SK-N-SH (cell line): ENCODE data around the gene ZNF516. TPM values are rescaled to one million over a fixed set of nuclear protein-coding genes. Genes with fewer than 3 reads are reported as not detected.

ENCODE experiments used
- CTCF ChIA-PET: fragments of 300-600, 350-600 bp; formaldehyde crosslinking; extraction: SDS; loops from one replicate; lab custom pipeline; 2021; lab: Yijun Ruan, JAX
- POLR2A ChIA-PET: fragments of 350-600 bp; sonication (Branson Sonifier 250); formaldehyde crosslinking; extraction: SDS; loops from one replicate; lab custom pipeline; 2020; ENCODE audit warnings: antibody characterized with exemption, inconsistent platforms; lab: Yijun Ruan, JAX
- DNase-seq: peaks from one replicate; pipeline ENCODE4 v3.0.0; 2012
- H2AFZ ChIP-seq: fragments of 200-600 bp; sonication (generic); 2 replicates; pipeline ENCODE4 v1.8.1; 2016; ENCODE audit warnings: antibody characterized with exemption, mild to moderate bottlenecking, low read depth
- H3F3A ChIP-seq: fragments of 200-600 bp; sonication (generic); replicated peaks from 2 replicates; pipeline ENCODE3; 2016; ENCODE audit warnings: antibody characterized with exemption, mild to moderate bottlenecking; ENCODE audit not compliant: insufficient read depth
- H3K27ac ChIP-seq, 2 experiments: fragments of 200-500 bp in 1 of 2; fragments of 200-600 bp in 1 of 2; sonication (Bioruptor generic) in 1 of 2; sonication (generic), shearing (Covaris generic) in 1 of 2; 2 replicates each; pipeline versions ENCODE4 v1.5.1 to v1.6.1; 2014 to 2016; ENCODE audit warnings: low read depth in 2 of 2, inconsistent platforms in 1 of 2, low read length in 1 of 2, mild to moderate bottlenecking in 1 of 2, mixed read lengths in 1 of 2
- H3K27me3 ChIP-seq: fragments of 200-600 bp; sonication (generic), shearing (Covaris generic); 2 replicates; pipeline ENCODE4 v1.6.1; 2016; ENCODE audit warnings: mixed run types; ENCODE audit not compliant: insufficient read depth
- H3K36me3 ChIP-seq, 2 experiments: fragments of 200-500 bp in 1 of 2; fragments of 200-600 bp in 1 of 2; sonication (Bioruptor generic) in 1 of 2; sonication (generic) in 1 of 2; replicated peaks in 1 of 2; 2 replicates each; pipeline versions ENCODE3 to v1.5.1; 2014 to 2016; ENCODE audit warnings: low read length in 1 of 2, mild to moderate bottlenecking in 1 of 2; ENCODE audit not compliant: insufficient read depth in 2 of 2, control insufficient read depth in 1 of 2
- H3K4me1 ChIP-seq, 2 experiments: fragments of 200-500 bp in 1 of 2; fragments of 200-600 bp in 1 of 2; sonication (Bioruptor generic) in 1 of 2; sonication (generic), shearing (Covaris generic) in 1 of 2; 2 replicates each; pipeline versions ENCODE4 v1.5.1 to v1.6.1; 2014 to 2016; ENCODE audit warnings: low read depth in 1 of 2, low read length in 1 of 2, mixed run types in 1 of 2; ENCODE audit not compliant: insufficient read depth in 2 of 2, control insufficient read depth in 1 of 2
- H3K4me2 ChIP-seq: fragments of 200-600 bp; sonication (generic), shearing (Covaris generic); 2 replicates; pipeline ENCODE4 v1.6.1; 2017; ENCODE audit warnings: mixed run types
- H3K4me3 ChIP-seq, 2 experiments: fragments of 200-500 bp in 1 of 2; fragments of 200-600 bp in 1 of 2; sonication (Bioruptor generic) in 1 of 2; sonication (generic), shearing (Covaris generic) in 1 of 2; 2 replicates each; pipeline versions ENCODE4 v1.5.1 to v1.8.1; 2014 to 2016; ENCODE audit warnings: low read depth in 2 of 2, inconsistent platforms in 1 of 2, low read length in 1 of 2, mild to moderate bottlenecking in 1 of 2, mixed read lengths in 1 of 2, moderate library complexity in 1 of 2
- H3K79me2 ChIP-seq: fragments of 200-600 bp; sonication (generic); 2 replicates; pipeline ENCODE4 v1.8.1; 2017; ENCODE audit warnings: mild to moderate bottlenecking; ENCODE audit not compliant: insufficient read depth
- H3K9ac ChIP-seq: fragments of 200-600 bp; sonication (generic); 2 replicates; pipeline ENCODE4 v1.6.1; 2017; ENCODE audit warnings: mixed run types
- H3K9me2 ChIP-seq: fragments of 200-600 bp; sonication (generic); 2 replicates; pipeline ENCODE4 v1.6.1; 2017; ENCODE audit warnings: mixed run types
- H3K9me3 ChIP-seq: fragments of 200-600 bp; sonication (generic); 2 replicates; pipeline ENCODE4 v1.6.1; 2017; ENCODE audit warnings: mixed run types, mild to moderate bottlenecking, moderate library complexity
- H4K20me1 ChIP-seq: fragments of 200-600 bp; sonication (generic); 2 replicates; pipeline ENCODE4 v1.6.1; 2017; ENCODE audit warnings: mild to moderate bottlenecking, mixed run types; ENCODE audit not compliant: insufficient read depth
- CHD2 ChIP-seq: fragments of 150-350 bp; IDR thresholded peaks from 2 replicates; pipeline ENCODE4 v1.6.1; 2018; ENCODE audit warnings: low read length; ENCODE audit not compliant: partially characterized antibody
- ELF1 ChIP-seq: IDR thresholded peaks from 2 replicates; pipeline ENCODE4 v1.4.0; 2012
- EP300 ChIP-seq, 2 experiments: IDR thresholded peaks; 2 replicates each; pipeline versions ENCODE4 v1.4.0 to v1.6.1; 2012; ENCODE audit warnings: borderline replicate concordance in 1 of 2, low read depth in 1 of 2, low read length in 1 of 2
- EZH2phosphoT487 ChIP-seq: fragments of 200-600 bp; sonication (generic); IDR thresholded peaks from 2 replicates; pipeline ENCODE4 v1.6.1; 2017; ENCODE audit warnings: low read depth, mixed run types, mild to moderate bottlenecking, antibody characterized with exemption, moderate library complexity, borderline replicate concordance
- FOSL2 ChIP-seq: IDR thresholded peaks from 2 replicates; pipeline ENCODE4 v1.4.0; 2012; ENCODE audit warnings: low read depth, mild to moderate bottlenecking, moderate library complexity, borderline replicate concordance
- FOXM1 ChIP-seq: IDR thresholded peaks from 2 replicates; pipeline ENCODE4 v1.4.0; 2012; ENCODE audit warnings: low read depth, mild to moderate bottlenecking
- GABPA ChIP-seq: IDR thresholded peaks from 2 replicates; pipeline ENCODE4 v1.4.0; 2012; ENCODE audit warnings: low read depth, mild to moderate bottlenecking
- GATA2 ChIP-seq: sonication (generic); formaldehyde crosslinking; IDR thresholded peaks from 2 replicates; pipeline ENCODE4 v1.5.0; 2020; ENCODE audit warnings: mild to moderate bottlenecking, missing genetic modification reagents
- JUND ChIP-seq: IDR thresholded peaks from 2 replicates; pipeline ENCODE4 v1.4.0; 2012
- MXI1 ChIP-seq: IDR thresholded peaks from 2 replicates; pipeline ENCODE4 v1.6.1; 2012; ENCODE audit warnings: mild to moderate bottlenecking, low read depth, low read length, improper control_type of control experiment
- NFIC ChIP-seq: IDR thresholded peaks from 2 replicates; pipeline ENCODE4 v1.4.0; 2012; ENCODE audit warnings: borderline replicate concordance
- PBX3 ChIP-seq: IDR thresholded peaks from 2 replicates; pipeline ENCODE4; 2012
- RAD21 ChIP-seq: IDR thresholded peaks from 2 replicates; pipeline ENCODE4 v1.6.1; 2012; ENCODE audit warnings: mild to moderate bottlenecking, low read length
- RFX5 ChIP-seq: IDR thresholded peaks from 2 replicates; pipeline ENCODE4 v1.6.1; 2012; ENCODE audit warnings: mild to moderate bottlenecking, improper control_type of control experiment, low read length
- SIN3A ChIP-seq: IDR thresholded peaks from 2 replicates; pipeline ENCODE4 v1.6.1; 2012; ENCODE audit warnings: low read depth, mild to moderate bottlenecking, low read length, moderate library complexity, borderline replicate concordance
- TAF1 ChIP-seq: IDR thresholded peaks from 2 replicates; pipeline ENCODE4 v1.6.1; 2012; ENCODE audit warnings: low read depth, mild to moderate bottlenecking, low read length, moderate library complexity, borderline replicate concordance
- USF1 ChIP-seq: IDR thresholded peaks from 2 replicates; pipeline ENCODE4 v1.4.0; 2012; ENCODE audit warnings: low read depth, borderline replicate concordance
- WGBS: methylation state at CpG from one replicate; pipeline ENCODE4 v1.1.6; 2017; ENCODE audit warnings: low lambda C conversion rate; 5-methylcytosine and 5-hydroxymethylcytosine counted together
- polyA plus RNA-seq, 3 experiments: library from polyadenylated mRNA; depleted of rRNA; stranded (reverse); fragments of >200 nt; gene quantifications; 2 replicates each; pipeline ENCODE4 v1.2.3, GENCODE V29; 2012
- TF ChIP-seq, protein P1 (sequence below): fragments of 150-350 bp; IDR thresholded peaks from 2 replicates; pipeline ENCODE4 v1.6.1; 2016; ENCODE audit warnings: mild to moderate bottlenecking, low read depth, low read length
- TF ChIP-seq, protein P2 (sequence below): fragments of 150-350 bp; IDR thresholded peaks from 2 replicates; pipeline ENCODE4 v1.6.1; 2017; ENCODE audit warnings: antibody characterized with exemption, low read length, low read depth, borderline replicate concordance

ZNF516 gene
- polyA plus RNA-seq, 1 of the 3 experiments (the other 2 are of a cell fraction) = 4.4 TPM

DNA sequence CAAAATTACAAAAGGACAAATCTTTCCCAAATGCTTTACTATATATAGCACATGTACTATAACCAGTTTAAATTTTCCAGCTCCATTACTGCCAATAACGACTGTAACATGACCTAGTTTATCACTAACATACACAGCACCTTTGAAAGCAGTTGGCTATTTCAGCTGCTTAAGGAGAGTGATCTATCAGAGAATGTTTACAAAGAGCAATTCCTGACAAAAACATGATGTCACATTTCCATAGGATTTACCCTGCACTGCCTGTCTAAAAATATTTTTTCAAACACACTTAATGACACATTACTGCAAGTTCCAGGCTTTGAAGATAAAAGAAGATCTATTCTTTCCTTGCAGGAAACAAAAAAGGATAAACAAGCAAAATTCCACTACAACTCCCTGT lies 40.6 kb downstream of the ZNF516 start:
- Histone ChIP-seq H3K27me3 (no peaks in the 10 kb centered on the region), H3K79me2 (peaks cover 29% of the 10 kb centered on the region), H2AFZ (no peak overlapping the region), H3K9ac (no peak overlapping the region), H3K27ac (no peak overlapping the region; a peak in 1 of 4 replicates), H3K4me1 (peaks cover 18 to 27% of the 10 kb centered on the region in 2 experiments; a peak in 3 of 4 replicates), H3K36me3 (no peaks in the 10 kb centered on the region), H4K20me1 (no peaks in the 10 kb centered on the region), H3K9me3 (no peaks in the 10 kb centered on the region), H3K9me2 (no peaks in the 10 kb centered on the region), H3F3A (peaks cover 5% of the 10 kb centered on the region), H3K4me3 (no peak overlapping the region), H3K4me2 (no peak overlapping the region)
- ChIA-PET CTCF (interaction anchor here (1.2 to 1.6 kb wide), 3 partner anchors 11 to 203 kb away, joined by 3 read pairs; no protein-coding TSS in a partner anchor), POLR2A (no interaction called here)
- DNase-seq = no peak
- 39% methylated on average over 1 of the region's 1 CpG for WGBS
- no peak for TF ChIP-seq RAD21
- TF ChIP-seq PBX3 = no peak
- TF ChIP-seq SIN3A = no peak
- TF ChIP-seq GABPA = no peak
- TF ChIP-seq TAF1 = no peak
- TF ChIP-seq, protein P1, sequence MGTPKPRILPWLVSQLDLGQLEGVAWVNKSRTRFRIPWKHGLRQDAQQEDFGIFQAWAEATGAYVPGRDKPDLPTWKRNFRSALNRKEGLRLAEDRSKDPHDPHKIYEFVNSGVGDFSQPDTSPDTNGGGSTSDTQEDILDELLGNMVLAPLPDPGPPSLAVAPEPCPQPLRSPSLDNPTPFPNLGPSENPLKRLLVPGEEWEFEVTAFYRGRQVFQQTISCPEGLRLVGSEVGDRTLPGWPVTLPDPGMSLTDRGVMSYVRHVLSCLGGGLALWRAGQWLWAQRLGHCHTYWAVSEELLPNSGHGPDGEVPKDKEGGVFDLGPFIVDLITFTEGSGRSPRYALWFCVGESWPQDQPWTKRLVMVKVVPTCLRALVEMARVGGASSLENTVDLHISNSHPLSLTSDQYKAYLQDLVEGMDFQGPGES = no peak
- TF ChIP-seq CHD2 = no peak
- TF ChIP-seq EZH2phosphoT487 = no peak

GRCh38 chr18:76453932-76454331 lies 41.1 kb downstream of the ZNF516 start:
- H3F3A ChIP-seq = peaks cover under 1% of the 10 kb centered on the region
- no peak for TF ChIP-seq RFX5
- no peak for TF ChIP-seq NFIC
- TF ChIP-seq FOXM1 = no peak
- TF ChIP-seq EP300 (IDR thresholded peaks at IDR 0.05; ENCODE audit: borderline replicate concordance in 1 of 2, low read depth in 1 of 2, low read length in 1 of 2) = no peak
- no peak for TF ChIP-seq FOSL2
- no peak for TF ChIP-seq TAF1
- no peak for TF ChIP-seq SIN3A
- no peak for TF ChIP-seq JUND
- TF ChIP-seq, protein P2, sequence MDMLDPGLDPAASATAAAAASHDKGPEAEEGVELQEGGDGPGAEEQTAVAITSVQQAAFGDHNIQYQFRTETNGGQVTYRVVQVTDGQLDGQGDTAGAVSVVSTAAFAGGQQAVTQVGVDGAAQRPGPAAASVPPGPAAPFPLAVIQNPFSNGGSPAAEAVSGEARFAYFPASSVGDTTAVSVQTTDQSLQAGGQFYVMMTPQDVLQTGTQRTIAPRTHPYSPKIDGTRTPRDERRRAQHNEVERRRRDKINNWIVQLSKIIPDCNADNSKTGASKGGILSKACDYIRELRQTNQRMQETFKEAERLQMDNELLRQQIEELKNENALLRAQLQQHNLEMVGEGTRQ = no peak
- no peak for TF ChIP-seq USF1
- TF ChIP-seq GATA2 (CRISPR knock-in tag) = no peak
- no peak for TF ChIP-seq MXI1
- TF ChIP-seq ELF1 = no peak
- DNase-seq = no peak
- peaks cover 14 to 32% of the 10 kb centered on the region in 2 experiments; a peak in 3 of 4 replicates for H3K4me1 ChIP-seq
- H3K4me3 ChIP-seq = no peak overlapping the region
- no peaks in the 10 kb centered on the region for H4K20me1 ChIP-seq
- H3K36me3 ChIP-seq = no peaks in the 10 kb centered on the region
- CTCF ChIA-PET = interaction anchor here (1.2 to 1.6 kb wide), 2 partner anchors 11 to 204 kb away, joined by 3 read pairs; no protein-coding TSS in a partner anchor
- H2AFZ ChIP-seq = no peak overlapping the region
- H3K4me2 ChIP-seq = no peak overlapping the region
- POLR2A ChIA-PET = no interaction called here
- H3K9me2 ChIP-seq = no peaks in the 10 kb centered on the region
- no peaks in the 10 kb centered on the region for H3K9me3 ChIP-seq
- H3K79me2 ChIP-seq = peaks cover 34% of the 10 kb centered on the region
- H3K27me3 ChIP-seq = no peaks in the 10 kb centered on the region
- WGBS = 72% methylated on average over 5 of the region's 5 CpGs
- no peak overlapping the region; a peak in 1 of 4 replicates for H3K27ac ChIP-seq
- no peak overlapping the region for H3K9ac ChIP-seq
